PFSK-1 (cell line): Measurements from ENCODE around the gene TTYH3.

Experiments used
- FOXP2 ChIP-seq: optimal IDR thresholded peaks from 2 replicates; pipeline ENCODE3; 2011; ENCODE audit warnings: borderline replicate concordance, control low read depth, inconsistent platforms; ENCODE audit not compliant: insufficient read depth; ENCODE audit errors: extremely low read length, extremely low read depth
- POLR2AphosphoS5 ChIP-seq: IDR thresholded peaks from 2 replicates; pipeline ENCODE4 v1.6.1; 2012; ENCODE audit warnings: low read depth, mild to moderate bottlenecking, control low read depth, low read length, moderate library complexity
- SIN3A ChIP-seq: IDR thresholded peaks from 2 replicates; pipeline ENCODE4 v1.6.1; 2012; ENCODE audit warnings: mild to moderate bottlenecking, low read length, moderate library complexity, borderline replicate concordance; ENCODE audit not compliant: insufficient read depth
- TAF1 ChIP-seq: IDR thresholded peaks from 2 replicates; pipeline ENCODE4 v1.6.1; 2012; ENCODE audit warnings: low read length, control low read depth, borderline replicate concordance; ENCODE audit not compliant: insufficient read depth
- TF ChIP-seq, protein P1 (sequence below), 2 experiments: IDR thresholded peaks; 2 replicates each; pipeline versions ENCODE4 v1.6.1 to v1.8.0; 2011 to 2012; ENCODE audit warnings: low read depth in 2 of 2, low read length in 2 of 2, control low read depth in 1 of 2, inconsistent platforms in 1 of 2, mild to moderate bottlenecking in 1 of 2, moderate library complexity in 1 of 2; ENCODE audit not compliant: insufficient read depth in 1 of 2

Gene TTYH3

DNA sequence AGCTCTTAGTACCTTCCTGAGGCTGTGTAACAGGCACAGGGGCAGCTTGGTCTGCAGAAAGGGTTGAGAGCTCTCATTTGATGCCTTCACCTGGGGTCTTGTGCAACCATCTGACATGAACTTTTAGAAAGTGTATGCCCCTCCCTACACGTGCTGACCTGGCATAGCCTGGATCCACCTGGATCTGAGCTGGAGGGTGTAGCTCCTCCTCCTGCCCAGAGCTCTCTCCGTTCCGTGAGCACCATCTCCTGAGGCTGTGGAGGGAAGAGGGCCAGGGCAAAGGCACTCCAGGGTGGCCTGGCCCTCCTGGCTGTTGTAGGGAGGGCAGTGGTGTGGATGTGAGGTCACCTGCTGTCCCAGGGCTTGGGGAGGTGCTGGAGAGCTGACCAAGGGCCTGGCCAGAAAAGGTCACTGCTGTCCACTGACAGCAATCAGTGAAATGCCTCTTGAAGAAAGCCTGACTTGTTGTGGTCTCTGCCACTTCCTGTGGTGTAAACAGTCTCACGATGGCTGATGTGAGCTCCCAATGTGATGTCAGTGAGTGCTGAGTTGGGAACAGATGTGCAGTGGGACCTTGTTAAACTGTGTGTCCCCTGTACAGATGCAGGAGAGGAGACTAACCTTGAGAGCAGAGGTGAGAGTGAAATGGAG, 79.2 kb downstream of the TTYH3 start:
- TF ChIP-seq, protein P1, sequence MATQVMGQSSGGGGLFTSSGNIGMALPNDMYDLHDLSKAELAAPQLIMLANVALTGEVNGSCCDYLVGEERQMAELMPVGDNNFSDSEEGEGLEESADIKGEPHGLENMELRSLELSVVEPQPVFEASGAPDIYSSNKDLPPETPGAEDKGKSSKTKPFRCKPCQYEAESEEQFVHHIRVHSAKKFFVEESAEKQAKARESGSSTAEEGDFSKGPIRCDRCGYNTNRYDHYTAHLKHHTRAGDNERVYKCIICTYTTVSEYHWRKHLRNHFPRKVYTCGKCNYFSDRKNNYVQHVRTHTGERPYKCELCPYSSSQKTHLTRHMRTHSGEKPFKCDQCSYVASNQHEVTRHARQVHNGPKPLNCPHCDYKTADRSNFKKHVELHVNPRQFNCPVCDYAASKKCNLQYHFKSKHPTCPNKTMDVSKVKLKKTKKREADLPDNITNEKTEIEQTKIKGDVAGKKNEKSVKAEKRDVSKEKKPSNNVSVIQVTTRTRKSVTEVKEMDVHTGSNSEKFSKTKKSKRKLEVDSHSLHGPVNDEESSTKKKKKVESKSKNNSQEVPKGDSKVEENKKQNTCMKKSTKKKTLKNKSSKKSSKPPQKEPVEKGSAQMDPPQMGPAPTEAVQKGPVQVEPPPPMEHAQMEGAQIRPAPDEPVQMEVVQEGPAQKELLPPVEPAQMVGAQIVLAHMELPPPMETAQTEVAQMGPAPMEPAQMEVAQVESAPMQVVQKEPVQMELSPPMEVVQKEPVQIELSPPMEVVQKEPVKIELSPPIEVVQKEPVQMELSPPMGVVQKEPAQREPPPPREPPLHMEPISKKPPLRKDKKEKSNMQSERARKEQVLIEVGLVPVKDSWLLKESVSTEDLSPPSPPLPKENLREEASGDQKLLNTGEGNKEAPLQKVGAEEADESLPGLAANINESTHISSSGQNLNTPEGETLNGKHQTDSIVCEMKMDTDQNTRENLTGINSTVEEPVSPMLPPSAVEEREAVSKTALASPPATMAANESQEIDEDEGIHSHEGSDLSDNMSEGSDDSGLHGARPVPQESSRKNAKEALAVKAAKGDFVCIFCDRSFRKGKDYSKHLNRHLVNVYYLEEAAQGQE (IDR thresholded peaks at IDR 0.05; ENCODE audit: insufficient read depth in 1 of 2, low read depth in 2 of 2, low read length in 2 of 2) = no peak
- no peak for TF ChIP-seq SIN3A
- TF ChIP-seq FOXP2 = no peak
- no peak for TF ChIP-seq POLR2AphosphoS5
- TF ChIP-seq TAF1 = no peak

DNA sequence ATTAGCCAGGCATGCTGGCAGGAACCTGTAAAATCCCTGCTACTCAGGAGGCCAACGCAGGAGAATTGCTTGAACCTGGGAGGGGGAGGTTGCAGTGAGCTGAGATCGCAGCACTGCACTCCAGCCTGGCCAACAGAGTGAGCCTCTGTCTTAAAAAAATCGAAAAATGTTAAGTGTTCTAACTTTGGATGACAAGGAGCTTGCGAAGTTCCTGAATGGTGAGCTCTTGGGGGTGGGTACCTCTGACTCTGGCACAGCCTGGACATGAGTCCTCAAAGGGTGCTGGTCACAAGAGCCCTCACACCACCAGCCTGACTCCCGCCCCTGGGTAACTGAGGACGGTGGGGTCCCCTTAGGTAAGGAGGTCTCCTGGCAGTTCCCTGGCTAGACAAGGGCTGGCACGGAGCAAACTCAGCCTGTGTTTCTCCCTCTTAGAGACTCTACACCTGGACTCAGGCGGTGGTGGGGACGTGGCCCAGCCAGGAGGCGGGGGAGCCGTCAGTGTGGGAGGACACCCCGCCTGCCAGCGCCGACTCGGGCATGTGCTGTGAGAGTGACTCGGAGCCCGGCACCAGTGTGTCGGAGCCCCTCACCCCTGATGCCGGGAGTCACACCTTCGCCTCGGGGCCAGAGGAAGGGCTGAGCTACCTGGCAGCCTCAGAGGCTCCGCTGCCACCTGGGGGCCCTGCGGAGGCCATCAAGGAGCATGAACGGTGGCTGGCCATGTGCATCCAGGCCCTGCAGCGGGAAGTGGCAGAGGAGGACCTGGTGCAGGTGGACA, 80.3 kb downstream of the TTYH3 start:
- no peak for TF ChIP-seq FOXP2
- TF ChIP-seq POLR2AphosphoS5 = no peak
- TF ChIP-seq, protein P1 (IDR thresholded peaks at IDR 0.05; ENCODE audit: insufficient read depth in 1 of 2, low read depth in 2 of 2, low read length in 2 of 2) = no peak
- no peak for TF ChIP-seq TAF1
- TF ChIP-seq SIN3A = no peak

DNA sequence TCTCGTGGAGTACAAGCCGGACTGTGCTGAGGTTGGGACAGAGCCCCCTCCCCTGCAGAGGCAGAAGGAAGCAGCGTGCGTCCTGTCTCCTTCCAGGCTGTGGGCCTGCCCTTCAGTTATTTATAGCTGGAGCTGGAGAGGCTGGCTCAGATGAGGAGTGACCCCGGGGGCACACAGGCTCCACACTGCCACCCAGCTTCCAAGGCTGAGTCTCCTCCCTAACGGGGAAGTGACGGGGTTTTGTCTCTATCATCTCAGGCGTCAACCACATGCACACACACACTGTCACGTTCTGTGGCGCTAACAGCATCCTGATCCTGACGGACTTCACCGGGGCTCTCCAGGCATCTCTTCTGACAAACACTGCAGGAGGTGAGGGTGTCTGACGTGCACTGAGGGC, 81.6 kb downstream of the TTYH3 start:
- TF ChIP-seq SIN3A (no peak), TAF1 (no peak), FOXP2 (no peak), POLR2AphosphoS5 (no peak)
- TF ChIP-seq, protein P1 (IDR thresholded peaks at IDR 0.05; ENCODE audit: insufficient read depth in 1 of 2, low read depth in 2 of 2, low read length in 2 of 2) = no peak

DNA sequence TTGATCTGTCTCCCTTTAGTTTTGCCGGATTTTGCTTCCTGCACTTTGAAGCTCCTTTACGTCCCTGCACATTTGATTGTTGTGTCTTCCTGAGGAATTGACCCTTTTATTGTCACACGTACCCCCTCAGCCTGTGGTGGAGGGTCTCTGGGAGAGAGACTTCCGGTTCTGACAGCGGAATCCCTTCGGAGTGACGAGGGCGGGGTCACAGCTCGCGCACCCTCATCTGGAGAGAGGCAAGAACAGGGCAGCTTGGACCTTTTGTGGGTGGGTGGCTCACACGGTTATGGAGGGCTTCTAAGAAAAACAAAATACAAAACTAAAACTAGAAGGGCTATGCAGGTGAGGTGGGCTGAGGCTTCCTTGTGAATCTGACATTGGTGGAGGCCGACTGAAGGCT, 82.2 kb downstream of the TTYH3 start:
- TF ChIP-seq, protein P1 (IDR thresholded peaks at IDR 0.05; ENCODE audit: insufficient read depth in 1 of 2, low read depth in 2 of 2, low read length in 2 of 2) = no peak
- TF ChIP-seq FOXP2 (no peak), SIN3A (no peak), TAF1 (no peak), POLR2AphosphoS5 (no peak)
